GM23338 (cell line): ENCODE data around the gene TCF7L1. TPM values are rescaled to one million over a fixed set of nuclear protein-coding genes. Genes with fewer than 3 reads are reported as not detected.
A peak's percentile ranks its signal among the peaks of the same experiment; 100 is the strongest.
"Not testable (repeated sequence)": the region's sequence is repeated elsewhere in the genome, so short reads cannot be mapped to it uniquely, and the experiment has no call there.

ENCODE experiments used
- ATAC-seq: fragments of 200-7000 bp; cut with Tn5 transposase; 3 replicates; pipeline ENCODE4 v1.9.1; 2020
- DNase-seq: peaks from one replicate; pipeline ENCODE4 v3.0.0-alpha.2; 2015; ENCODE audit warnings: low spot score
- H2AFZ ChIP-seq: fragments of 200-600 bp; sonication (generic); 2 replicates; pipeline ENCODE4 v1.8.0; 2016; ENCODE audit warnings: antibody characterized with exemption, mild to moderate bottlenecking, moderate library complexity
- H3F3A ChIP-seq: fragments of 200-600 bp; sonication (generic); replicated peaks from 2 replicates; pipeline ENCODE4 v1.8.0; 2017; ENCODE audit warnings: antibody characterized with exemption, mixed run types, low read depth
- H3K27ac ChIP-seq: fragments of 200-600 bp; sonication (generic); 2 replicates; pipeline ENCODE4 v1.6.1; 2016; ENCODE audit warnings: low read depth
- H3K27me3 ChIP-seq: fragments of 200-600 bp; sonication (generic); 2 replicates; pipeline ENCODE4 v1.8.0; 2016; ENCODE audit warnings: mild to moderate bottlenecking, mixed run types, moderate library complexity; ENCODE audit not compliant: insufficient read depth
- H3K36me3 ChIP-seq: fragments of 200-600 bp; sonication (generic); 2 replicates; pipeline ENCODE4 v1.8.0; 2016; ENCODE audit warnings: mild to moderate bottlenecking; ENCODE audit not compliant: insufficient read depth
- H3K4me1 ChIP-seq: fragments of 200-600 bp; sonication (generic); 2 replicates; pipeline ENCODE4 v1.8.0; 2016; ENCODE audit warnings: mild to moderate bottlenecking, moderate library complexity; ENCODE audit not compliant: insufficient read depth
- H3K4me2 ChIP-seq: fragments of 200-600 bp; sonication (generic); 2 replicates; pipeline ENCODE4 v1.7.1; 2017; ENCODE audit warnings: mixed run types
- H3K4me3 ChIP-seq: fragments of 200-600 bp; sonication (generic); 2 replicates; pipeline ENCODE4 v1.6.1; 2016; ENCODE audit warnings: mixed run types
- H3K79me2 ChIP-seq: fragments of 200-600 bp; sonication (generic); replicated peaks from 2 replicates; pipeline ENCODE4 v1.8.0; 2017; ENCODE audit warnings: mild to moderate bottlenecking; ENCODE audit not compliant: insufficient read depth
- H3K9me2 ChIP-seq: fragments of 200-600 bp; sonication (generic); 2 replicates; pipeline ENCODE4 v1.8.0; 2017; ENCODE audit not compliant: insufficient read depth
- H4K20me1 ChIP-seq: fragments of 200-600 bp; sonication (generic); replicated peaks from 2 replicates; pipeline ENCODE4 v1.8.0; 2017; ENCODE audit warnings: mild to moderate bottlenecking; ENCODE audit not compliant: insufficient read depth
- H3K27ac Mint-ChIP-seq: 2 replicates; pipeline ENCODE4 v1.8.0; 2020; ENCODE audit warnings: inconsistent platforms, mild to moderate bottlenecking, moderate library complexity, mixed read lengths
- H3K27me3 Mint-ChIP-seq: 3 replicates; pipeline ENCODE4 v1.8.0; 2022; ENCODE audit warnings: low read depth, mild to moderate bottlenecking, moderate library complexity, mixed read lengths, inconsistent platforms; ENCODE audit not compliant: insufficient read depth, poor library complexity
- H3K36me3 Mint-ChIP-seq: 3 replicates; pipeline ENCODE4 v1.8.0; 2021; ENCODE audit warnings: low read depth, mild to moderate bottlenecking, inconsistent platforms, moderate library complexity, mixed read lengths
- H3K4me1 Mint-ChIP-seq: 3 replicates; pipeline ENCODE4 v1.8.0; 2020; ENCODE audit warnings: mild to moderate bottlenecking, inconsistent platforms, mixed read lengths
- H3K4me3 Mint-ChIP-seq: 3 replicates; pipeline ENCODE4 v1.8.0; 2021; ENCODE audit warnings: moderate library complexity, mild to moderate bottlenecking, inconsistent platforms, mixed read lengths
- H3K9me3 Mint-ChIP-seq: 3 replicates; pipeline ENCODE4 v1.8.0; 2020; ENCODE audit warnings: moderate library complexity, mild to moderate bottlenecking, inconsistent platforms, mixed read lengths
- CTCF ChIP-seq, 2 experiments: fragments of 200-600 bp in 1 of 2; sonication (generic) in 1 of 2; conservative IDR thresholded peaks; 2 replicates each; pipeline versions ENCODE4 v1.5.1 to v1.6.1; 2016 to 2017; ENCODE audit warnings: antibody characterized with exemption in 2 of 2, low read depth in 2 of 2, mild to moderate bottlenecking in 2 of 2, moderate library complexity in 1 of 2
- ETS1 ChIP-seq: IDR thresholded peaks from 2 replicates; pipeline ENCODE4 v1.6.1; 2016; ENCODE audit warnings: antibody characterized with exemption
- EZH2 ChIP-seq: fragments of 200-600 bp; sonication (generic); IDR thresholded peaks from one replicate; pipeline ENCODE4 v1.8.0; 2017; ENCODE audit warnings: antibody characterized with exemption, mild to moderate bottlenecking, low read depth; ENCODE audit not compliant: unreplicated experiment
- POLR2AphosphoS5 ChIP-seq: IDR thresholded peaks from 2 replicates; pipeline ENCODE4 v1.6.1; 2016; ENCODE audit warnings: antibody characterized with exemption, low read depth
- REST ChIP-seq: IDR thresholded peaks from one replicate; pipeline ENCODE4 v1.6.1; 2018; ENCODE audit warnings: antibody characterized with exemption; ENCODE audit not compliant: unreplicated experiment
- ZNF331 ChIP-seq: fragments of 250-450 bp; sonication (Bioruptor Pico); IDR thresholded peaks from 2 replicates; pipeline ENCODE4 v1.5.0; 2020; ENCODE audit warnings: low read depth, mild to moderate bottlenecking, moderate library complexity
- ZNF462 ChIP-seq: fragments of 250-450 bp; sonication (Bioruptor Pico); IDR thresholded peaks from 2 replicates; pipeline ENCODE4 v1.5.0; 2020; ENCODE audit warnings: mild to moderate bottlenecking, moderate library complexity
- polyA plus RNA-seq: library from polyadenylated mRNA; unstranded; fragments of >200 nt; fragmentation: Nextera tagmentation; extraction: Ambion mirVana; gene quantifications from 2 replicates; pipeline ENCODE4 v1.2.1, GENCODE V29; 2016
- total RNA-seq: library from RNA; depleted of rRNA; stranded (reverse); fragments of >200 nt; shearing (Covaris generic); gene quantifications from 2 replicates; pipeline ENCODE4 v1.2.3, GENCODE V29; 2014

TCF7L1 gene
- total and polyA plus RNA-seq, 2 experiments from 2014 or later: 47.3 to 101 TPM

- H3K36me3 ChIP-seq, H3K36me3 Mint-ChIP-seq, H3F3A ChIP-seq, H3K4me3 ChIP-seq, H3K9me2 ChIP-seq, DNase-seq, H3K9me3 Mint-ChIP-seq, ATAC-seq, H3K27ac ChIP-seq, H3K27me3 ChIP-seq, H3K4me3 Mint-ChIP-seq, H3K4me2 ChIP-seq, H3K27ac Mint-ChIP-seq, H2AFZ ChIP-seq: not testable (repeated sequence)
- H4K20me1 ChIP-seq: peaks cover 61% of the 10 kb centered on the region
- peaks cover 96% of the 10 kb centered on the region for H3K79me2 ChIP-seq
- peaks cover 65% of the 10 kb centered on the region for H3K4me1 ChIP-seq
- peaks cover 76% of the 10 kb centered on the region for H3K4me1 Mint-ChIP-seq
- peaks cover 17% of the 10 kb centered on the region for H3K27me3 Mint-ChIP-seq
Measured at GRCh38 chr2:85211606-85212005, 78.4 kb downstream of the TCF7L1 start.

GRCh38 chr2:85212841-85213240 lies 79.6 kb downstream of the TCF7L1 start:
- ATAC-seq (no peak), DNase-seq (no peak)
- Histone ChIP-seq H3F3A (peaks cover 10% of the 10 kb centered on the region; the same call in 1 of the 2 replicates), H3K9me2 (no peaks in the 10 kb centered on the region), H3K79me2 (peaks cover 96% of the 10 kb centered on the region), H3K36me3 (no peaks in the 10 kb centered on the region), H2AFZ (no peak overlapping the region), H4K20me1 (peaks cover 59% of the 10 kb centered on the region), H3K27ac (no peak overlapping the region), H3K4me1 (peaks cover 71% of the 10 kb centered on the region), H3K4me2 (no peak overlapping the region), H3K27me3 (no peaks in the 10 kb centered on the region), H3K4me3 (no peak overlapping the region)
- peaks cover 17% of the 10 kb centered on the region for H3K27me3 Mint-ChIP-seq
- 0 out of 3 replicates have a peak, but pooled peaks cover 2% of the 10 kb centered on the region for H3K36me3 Mint-ChIP-seq
- no peak overlapping the region; the same call in 2 of the 3 replicates for H3K4me3 Mint-ChIP-seq
- peaks cover 81% of the 10 kb centered on the region for H3K4me1 Mint-ChIP-seq
- peak overlapping the region; percentile 65; the same call in 1 of the 2 replicates for H3K27ac Mint-ChIP-seq
- no peak for TF ChIP-seq CTCF (conservative IDR thresholded peaks at IDR 0.05; ENCODE audit: low read depth in 2 of 2)
- TF ChIP-seq ZNF331 (CRISPR knock-in tag): no peak
- TF ChIP-seq ZNF462: no peak
- TF ChIP-seq ETS1: no peak
- TF ChIP-seq EZH2: no peak
- TF ChIP-seq POLR2AphosphoS5: no peak
- no peak for TF ChIP-seq REST
- no peaks in the 10 kb centered on the region for H3K9me3 Mint-ChIP-seq
